Ureter (tissue), 1 donor: Measurements from ENCODE around the gene CERS6. TPM values are rescaled to one million over a fixed set of nuclear protein-coding genes. Genes with fewer than 3 reads are reported as not detected.

ENCODE experiments used
- total RNA-seq: library from RNA; stranded (reverse); gene quantifications from one replicate; pipeline ENCODE4 v1.2.4, GENCODE V29; 2023
- donor health status: DM: yes; HTN: yes; CAD: no.

The CERS6 gene
- total RNA-seq, 1 donor from 2014 or later = 29.3 TPM

Other genes with a start within 250 kb of the CERS6 start
- 63.7 TPM for gene STK39, start 208.7 kb upstream of the CERS6 start, total RNA-seq